KMS-11 (cell line): ENCODE measurements around the gene SMPD3.

Source experiments
- H2AFZ ChIP-seq: fragments of 200-600 bp; sonication (generic); 2 replicates; pipeline ENCODE4 v1.6.1; 2016; ENCODE audit warnings: antibody characterized with exemption, mixed run types, low read depth
- H3K27ac ChIP-seq: fragments of 200-600 bp; sonication (generic); 2 replicates; pipeline ENCODE4 v1.6.1; 2016; ENCODE audit warnings: mild to moderate bottlenecking, mixed run types
- H3K27me3 ChIP-seq: fragments of 200-600 bp; sonication (generic); 2 replicates; pipeline ENCODE4 v1.6.1; 2017; ENCODE audit warnings: mild to moderate bottlenecking, low read depth, mixed run types, moderate library complexity; ENCODE audit not compliant: insufficient read depth
- H3K36me3 ChIP-seq: fragments of 200-600 bp; sonication (generic); 2 replicates; pipeline ENCODE4 v1.6.1; 2017; ENCODE audit warnings: mild to moderate bottlenecking, mixed run types; ENCODE audit not compliant: insufficient read depth
- H3K4me1 ChIP-seq: fragments of 200-600 bp; sonication (generic); 2 replicates; pipeline ENCODE4 v1.6.1; 2016; ENCODE audit warnings: mild to moderate bottlenecking, low read depth, mixed run types; ENCODE audit not compliant: poor library complexity, severe bottlenecking
- H3K4me2 ChIP-seq: fragments of 200-600 bp; sonication (generic); 2 replicates; pipeline ENCODE4 v1.7.0; 2016; ENCODE audit warnings: mild to moderate bottlenecking, mixed run types
- H3K4me3 ChIP-seq: fragments of 200-600 bp; sonication (generic); IDR thresholded peaks from 2 replicates; pipeline ENCODE4 v1.6.1; 2017; ENCODE audit warnings: low read depth, low read length, mixed read lengths; ENCODE audit not compliant: insufficient read depth
- H3K79me2 ChIP-seq: fragments of 200-600 bp; sonication (generic); 2 replicates; pipeline ENCODE4 v1.6.1; 2016; ENCODE audit warnings: low read depth, mixed run types; ENCODE audit not compliant: insufficient read depth
- H3K9ac ChIP-seq: fragments of 200-600 bp; sonication (generic); 2 replicates; pipeline ENCODE4 v1.6.1; 2016; ENCODE audit warnings: mild to moderate bottlenecking, mixed run types
- H4K20me1 ChIP-seq: fragments of 200-600 bp; sonication (generic); 2 replicates; pipeline ENCODE4 v1.6.1; 2016; ENCODE audit warnings: mild to moderate bottlenecking, mixed run types; ENCODE audit not compliant: insufficient read depth
- TF ChIP-seq, protein P1 (sequence below): fragments of 200-600 bp; sonication (generic); conservative IDR thresholded peaks from 2 replicates; pipeline ENCODE4 v1.6.1; 2017; ENCODE audit warnings: low read depth, mild to moderate bottlenecking, antibody characterized with exemption, low read length, moderate library complexity, mixed read lengths

The SMPD3 gene

DNA sequence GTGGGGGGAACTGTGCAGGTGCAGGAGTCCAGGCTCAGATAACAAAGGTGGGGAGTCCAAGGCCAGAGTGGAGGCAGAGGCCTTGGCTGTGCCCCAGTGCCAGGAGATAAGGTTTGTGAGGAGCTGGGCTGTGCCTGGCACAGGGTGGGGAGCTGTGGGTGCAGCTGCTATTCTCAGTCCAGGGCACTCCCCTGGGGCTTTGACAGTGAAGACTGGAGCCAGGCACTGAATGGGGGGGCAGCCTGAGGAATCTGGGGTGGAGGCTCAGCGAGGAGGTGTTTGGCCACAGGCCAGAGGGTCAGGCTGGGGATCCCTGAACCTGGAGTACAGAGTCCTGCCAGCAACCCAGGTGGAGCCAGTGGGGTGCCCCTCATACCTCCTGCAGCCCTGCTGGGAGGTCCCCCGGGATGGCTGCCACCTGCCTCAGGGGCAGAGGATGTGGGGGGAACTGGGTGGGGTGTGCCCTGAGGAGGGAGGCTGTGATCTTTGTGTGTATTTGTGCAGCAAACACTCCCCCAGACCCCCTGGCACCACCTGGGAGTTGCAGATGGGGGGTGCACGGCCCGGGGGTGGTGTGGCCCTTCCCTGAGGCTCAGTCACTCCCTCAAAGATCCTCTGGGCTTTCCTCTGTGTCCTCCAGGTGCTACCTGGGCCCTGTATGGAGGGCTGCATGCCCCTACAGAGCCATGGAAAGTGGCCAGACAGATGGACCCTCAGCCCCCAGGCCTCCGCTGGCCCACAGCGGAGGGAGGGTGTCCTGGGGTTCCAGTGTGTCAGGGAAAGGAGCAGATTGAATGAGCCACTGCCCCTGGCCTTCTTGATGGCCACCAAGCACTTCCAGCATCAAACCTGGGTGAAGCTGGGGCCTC lies 44.5 kb upstream of the SMPD3 start:
- H3K27ac ChIP-seq, result no peak overlapping the region
- TF ChIP-seq, protein P1, sequence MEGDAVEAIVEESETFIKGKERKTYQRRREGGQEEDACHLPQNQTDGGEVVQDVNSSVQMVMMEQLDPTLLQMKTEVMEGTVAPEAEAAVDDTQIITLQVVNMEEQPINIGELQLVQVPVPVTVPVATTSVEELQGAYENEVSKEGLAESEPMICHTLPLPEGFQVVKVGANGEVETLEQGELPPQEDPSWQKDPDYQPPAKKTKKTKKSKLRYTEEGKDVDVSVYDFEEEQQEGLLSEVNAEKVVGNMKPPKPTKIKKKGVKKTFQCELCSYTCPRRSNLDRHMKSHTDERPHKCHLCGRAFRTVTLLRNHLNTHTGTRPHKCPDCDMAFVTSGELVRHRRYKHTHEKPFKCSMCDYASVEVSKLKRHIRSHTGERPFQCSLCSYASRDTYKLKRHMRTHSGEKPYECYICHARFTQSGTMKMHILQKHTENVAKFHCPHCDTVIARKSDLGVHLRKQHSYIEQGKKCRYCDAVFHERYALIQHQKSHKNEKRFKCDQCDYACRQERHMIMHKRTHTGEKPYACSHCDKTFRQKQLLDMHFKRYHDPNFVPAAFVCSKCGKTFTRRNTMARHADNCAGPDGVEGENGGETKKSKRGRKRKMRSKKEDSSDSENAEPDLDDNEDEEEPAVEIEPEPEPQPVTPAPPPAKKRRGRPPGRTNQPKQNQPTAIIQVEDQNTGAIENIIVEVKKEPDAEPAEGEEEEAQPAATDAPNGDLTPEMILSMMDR, result no peak
- no peaks in the 10 kb centered on the region for H3K36me3 ChIP-seq
- H3K4me3 ChIP-seq, result no peak overlapping the region
- H3K4me2 ChIP-seq, result no peak overlapping the region
- H3K27me3 ChIP-seq, result no peaks in the 10 kb centered on the region
- no peaks in the 10 kb centered on the region for H3K4me1 ChIP-seq
- H4K20me1 ChIP-seq, result no peaks in the 10 kb centered on the region
- H3K9ac ChIP-seq, result no peak overlapping the region
- H3K79me2 ChIP-seq, result no peaks in the 10 kb centered on the region
- H2AFZ ChIP-seq, result no peak overlapping the region

DNA sequence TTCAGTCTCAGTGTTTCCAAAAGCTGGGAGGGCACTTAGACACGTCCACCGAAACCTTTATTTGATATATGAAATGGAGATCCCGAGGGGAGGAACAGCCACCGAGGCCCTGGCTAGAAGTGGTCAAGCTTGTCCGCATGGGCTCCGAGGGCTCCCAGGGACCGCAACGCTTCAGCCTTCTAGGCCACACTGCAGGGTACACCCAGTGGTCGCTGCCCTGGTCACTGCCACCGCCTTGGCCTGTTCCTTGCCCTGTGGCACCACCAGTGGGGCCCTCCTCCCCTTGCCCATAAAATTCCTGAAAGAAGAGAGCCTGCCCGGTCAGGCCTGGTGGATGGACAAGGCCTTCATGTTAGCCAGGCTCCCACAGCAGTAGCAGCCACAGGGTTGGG lies 43.8 kb upstream of the SMPD3 start:
- no peak overlapping the region for H3K4me2 ChIP-seq
- TF ChIP-seq, protein P1, result no peak
- no peaks in the 10 kb centered on the region for H3K79me2 ChIP-seq
- H3K36me3 ChIP-seq, result no peaks in the 10 kb centered on the region
- H3K4me3 ChIP-seq, result no peak overlapping the region
- no peaks in the 10 kb centered on the region for H3K27me3 ChIP-seq
- H3K9ac ChIP-seq, result no peak overlapping the region
- no peak overlapping the region for H3K27ac ChIP-seq
- no peaks in the 10 kb centered on the region for H4K20me1 ChIP-seq
- no peak overlapping the region for H2AFZ ChIP-seq
- H3K4me1 ChIP-seq, result no peaks in the 10 kb centered on the region

DNA sequence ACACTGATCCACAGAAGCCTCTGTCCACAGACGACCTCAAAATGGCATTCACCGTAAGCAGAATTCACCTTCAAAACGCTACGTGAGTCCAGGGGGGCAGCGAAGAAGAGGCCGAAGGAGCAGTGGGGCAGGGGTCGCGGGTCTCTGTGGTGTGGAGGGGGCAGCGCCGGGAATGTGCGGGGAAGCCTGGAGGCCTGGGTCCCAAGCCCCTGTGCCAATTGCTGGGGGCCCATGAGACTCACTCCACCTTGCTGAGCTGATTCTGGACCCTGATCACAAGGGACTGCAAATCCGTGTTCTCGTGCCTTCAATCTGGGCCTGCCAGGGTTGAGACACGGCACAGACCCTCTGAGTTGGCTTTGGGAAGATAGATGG lies 43.3 kb upstream of the SMPD3 start:
- no peak overlapping the region for H3K27ac ChIP-seq
- no peak overlapping the region for H3K9ac ChIP-seq
- H3K27me3 ChIP-seq, result no peaks in the 10 kb centered on the region
- no peaks in the 10 kb centered on the region for H4K20me1 ChIP-seq
- TF ChIP-seq, protein P1, result no peak
- H3K4me2 ChIP-seq, result no peak overlapping the region
- H3K36me3 ChIP-seq, result no peaks in the 10 kb centered on the region
- peaks cover 2% of the 10 kb centered on the region for H3K4me1 ChIP-seq
- no peak overlapping the region for H2AFZ ChIP-seq
- no peak overlapping the region for H3K4me3 ChIP-seq
- no peaks in the 10 kb centered on the region for H3K79me2 ChIP-seq

DNA sequence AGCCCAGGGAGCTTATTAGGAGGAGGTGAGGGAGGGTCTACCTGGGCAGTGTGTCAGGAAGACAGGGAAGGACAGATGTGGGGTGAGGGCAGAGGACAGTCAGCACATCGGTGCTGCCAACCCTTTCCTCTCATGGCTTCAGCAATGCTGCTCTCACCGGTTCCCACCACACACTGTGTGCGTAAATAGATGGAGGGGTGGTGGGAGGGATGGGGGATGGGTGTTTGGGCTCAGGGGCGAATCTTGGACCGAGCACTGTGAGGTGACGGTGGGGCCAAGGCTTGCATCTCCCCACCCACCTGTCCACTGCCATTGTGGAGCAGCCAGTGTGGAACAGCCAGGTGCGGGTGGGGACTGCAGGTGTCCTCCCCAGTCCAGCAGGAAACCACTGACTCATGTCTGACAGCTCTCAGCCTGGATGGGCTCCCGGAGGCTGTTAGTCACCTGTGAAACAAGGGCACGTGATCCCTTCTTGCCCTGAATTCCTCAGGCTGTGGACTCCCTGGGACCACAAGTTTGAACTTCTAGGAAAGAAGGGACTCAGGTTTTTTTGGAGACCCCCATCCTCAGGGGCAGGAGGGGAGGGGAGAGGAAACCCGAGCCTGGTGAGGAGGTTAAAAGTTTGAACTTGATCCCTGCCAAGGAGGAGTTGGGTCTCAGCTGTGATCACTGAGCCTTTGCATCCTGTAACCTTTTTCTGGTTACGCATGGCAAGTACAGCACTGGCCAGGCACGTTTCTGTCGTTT lies 42.7 kb upstream of the SMPD3 start:
- Histone ChIP-seq H3K79me2 (no peaks in the 10 kb centered on the region), H3K27me3 (no peaks in the 10 kb centered on the region), H3K4me1 (peaks cover 2% of the 10 kb centered on the region), H3K9ac (no peak overlapping the region), H3K4me2 (no peak overlapping the region), H4K20me1 (no peaks in the 10 kb centered on the region), H3K4me3 (no peak overlapping the region), H3K36me3 (no peaks in the 10 kb centered on the region), H3K27ac (no peak overlapping the region), H2AFZ (no peak overlapping the region)
- TF ChIP-seq, protein P1, result no peak
